HuH-7 (cell line): ENCODE measurements around the gene IPO5.
A peak's percentile ranks its signal among the peaks of the same experiment; 100 is the strongest.

ENCODE experiments used
- DNase-seq: peaks from one replicate; pipeline ENCODE4 v3.0.0; 2011; ENCODE audit warnings: low spot score

Gene IPO5

GRCh38 chr13:97953376-97953970 is at the start of gene IPO5:
Gene IPO5, plus strand, starts transcription at chr13:97953675. Its CDS starts 23,022 bp downstream, at chr13:97976697.
- no peak for DNase-seq

GRCh38 chr13:97904059-97904458 is 49.4 kb upstream of the IPO5 start:
- no peak for DNase-seq

GRCh38 chr13:97905517-97905916 is 48.0 kb upstream of the IPO5 start:
- no peak for DNase-seq

- DNase-seq, result peak; percentile 14
These were observed 42.0 kb upstream of the IPO5 start for GRCh38 chr13:97911311-97912138.

- DNase-seq, result no peak
These were observed 41.3 kb upstream of the IPO5 start for GRCh38 chr13:97912139-97912535.

- DNase-seq, result no peak
These were observed 40.3 kb upstream of the IPO5 start for GRCh38 chr13:97913206-97913605.

- DNase-seq, result no peak
These were observed 38.9 kb upstream of the IPO5 start for GRCh38 chr13:97914540-97914939.

- no peak for DNase-seq
These were observed 32.2 kb upstream of the IPO5 start for GRCh38 chr13:97921176-97921816.

GRCh38 chr13:97928301-97928700 is 25.2 kb upstream of the IPO5 start:
- no peak for DNase-seq

- DNase-seq, result no peak
These were observed 21.4 kb upstream of the IPO5 start for GRCh38 chr13:97932036-97932435.

- DNase-seq, result no peak
These were observed 20.8 kb upstream of the IPO5 start for GRCh38 chr13:97932647-97933046.

- DNase-seq, result no peak
These were observed 19.7 kb upstream of the IPO5 start for GRCh38 chr13:97933776-97934175.

GRCh38 chr13:97934590-97934989 is 18.9 kb upstream of the IPO5 start:
- DNase-seq, result no peak

- DNase-seq, result no peak
These were observed 18.4 kb upstream of the IPO5 start for GRCh38 chr13:97935071-97935470.

GRCh38 chr13:97936036-97936435 is 17.4 kb upstream of the IPO5 start:
- DNase-seq, result no peak

GRCh38 chr13:97938706-97939475 is 14.6 kb upstream of the IPO5 start:
- no peak for DNase-seq

GRCh38 chr13:97944396-97945029 is 9.0 kb upstream of the IPO5 start:
- no peak for DNase-seq

- DNase-seq, result no peak
These were observed 8.1 kb upstream of the IPO5 start for GRCh38 chr13:97945342-97945741.

- no peak for DNase-seq
These were observed 7.6 kb upstream of the IPO5 start for GRCh38 chr13:97945792-97946419.

- no peak for DNase-seq
These were observed 6.4 kb upstream of the IPO5 start for GRCh38 chr13:97946951-97947588.

- DNase-seq, result no peak
These were observed 5.4 kb upstream of the IPO5 start for GRCh38 chr13:97948041-97948440.
